ENCODE data around the gene HSP90B1.

HSP90B1 gene

GRCh38 chr12:103986829-103987228 is 56.6 kb downstream of the HSP90B1 start:
- no peak for DNase-seq

DNA sequence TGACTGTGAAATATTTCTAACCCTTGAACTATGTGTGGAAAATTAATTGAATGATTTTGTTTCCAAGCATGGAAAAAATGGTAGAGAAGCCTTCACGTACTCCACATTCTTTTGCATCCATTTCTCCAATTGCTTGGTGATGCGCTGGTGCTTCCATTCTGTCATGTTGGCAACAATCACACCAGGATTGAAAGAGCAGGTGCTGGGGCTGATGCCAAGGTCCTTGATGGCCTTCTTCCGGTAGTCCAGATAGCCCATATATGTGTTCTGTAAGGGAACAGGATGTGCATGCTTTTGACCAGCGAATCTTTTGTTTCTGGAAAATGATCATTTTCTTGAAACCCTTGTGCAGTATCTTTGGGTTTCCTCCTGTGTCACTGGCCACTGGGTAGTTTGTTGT is 64.0 kb downstream of the HSP90B1 start:
- DNase-seq = no peak

GRCh38 chr12:103996595-103996994 is 66.4 kb downstream of the HSP90B1 start:
- no peak for DNase-seq

- no peak for DNase-seq
Observed at GRCh38 chr12:103997286-103997900, 67.2 kb downstream of the HSP90B1 start.
